ENCODE results near the gene NDUFAF8. TPM values are rescaled to one million over a fixed set of nuclear protein-coding genes. Genes with fewer than 3 reads are reported as not detected.

Gene NDUFAF8
- 38.1 TPM for total RNA-seq

DNA sequence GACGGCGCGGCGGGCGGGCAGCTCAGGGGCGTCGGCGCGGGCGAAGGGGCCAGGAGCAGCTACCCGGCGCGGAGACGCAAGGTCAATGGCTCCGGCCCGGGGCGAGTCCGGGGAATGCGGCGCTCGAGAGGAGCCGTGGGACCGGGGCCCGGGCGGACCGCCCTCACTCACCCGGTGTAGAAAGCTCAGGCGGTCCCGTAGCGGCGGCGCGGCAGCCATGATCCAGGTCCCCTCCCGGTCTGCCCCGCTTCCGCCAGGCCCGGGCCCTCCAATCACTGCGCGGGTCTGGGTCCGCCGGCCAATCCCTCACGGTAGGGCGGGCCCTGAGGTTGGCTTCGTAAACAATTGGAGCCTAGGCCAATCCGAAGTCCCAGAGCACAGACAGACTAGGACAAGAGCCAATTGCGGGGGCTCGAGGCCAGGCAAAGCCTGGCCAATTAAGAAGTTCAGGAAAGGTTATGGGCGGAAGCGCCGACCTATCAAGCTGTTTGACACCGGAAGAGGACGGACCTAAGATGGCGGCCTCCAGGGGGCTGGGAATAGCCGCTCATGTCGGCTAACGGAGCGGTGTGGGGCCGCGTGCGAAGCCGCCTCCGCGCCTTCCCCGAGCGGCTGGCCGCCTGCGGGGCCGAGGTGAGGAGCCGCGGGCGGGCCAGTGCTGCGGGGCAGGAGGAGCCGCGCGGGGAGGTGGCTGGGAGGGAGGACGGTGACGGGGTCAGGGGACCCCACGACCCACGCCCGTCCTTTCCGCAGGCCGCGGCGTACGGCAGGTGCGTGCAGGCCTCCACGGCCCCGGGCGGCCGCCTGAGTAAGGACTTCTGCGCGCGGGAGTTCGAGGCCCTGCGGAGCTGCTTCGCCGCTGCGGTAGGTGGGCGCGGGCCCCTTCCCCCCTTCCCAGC is at the start of gene NDUFAF8, which contains the start of gene TEPSIN:
Gene NDUFAF8 (plus strand): TSS at position 504 of the 899 bp plus-strand sequence. CDS start 46 bp downstream, at position 550.
Gene TEPSIN (minus strand): TSS at position 241 of the 899 bp plus-strand sequence. CDS start 22 bp downstream, at position 219.
- DNase-seq (ENCODE audit: low spot score) = peak; percentile 99

GRCh38 chr17:81189670-81190530 is 49.2 kb upstream of the NDUFAF8 start:
- no peak for DNase-seq (ENCODE audit: low spot score)

DNA sequence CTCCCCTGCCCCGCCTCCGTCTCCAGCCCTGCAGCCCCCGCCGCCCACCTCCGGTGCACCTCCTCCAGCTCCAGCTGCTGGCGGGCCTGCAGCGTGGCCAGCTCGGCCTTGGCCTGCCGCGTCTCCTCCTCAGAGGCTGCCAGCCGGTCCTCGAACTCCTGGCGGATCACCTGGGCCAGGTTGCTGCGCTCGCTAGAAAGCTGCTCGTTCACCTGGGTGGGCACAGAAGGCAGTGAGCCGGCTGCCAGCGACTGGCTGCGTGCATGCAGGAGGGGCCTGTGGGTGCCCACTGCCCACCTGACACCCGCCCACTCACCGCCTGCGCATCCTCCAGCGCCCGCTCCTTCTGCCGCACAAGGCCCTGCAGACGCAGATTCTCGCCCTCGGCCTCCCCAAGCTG is 48.5 kb upstream of the NDUFAF8 start:
- DNase-seq (ENCODE audit: low spot score) = no peak

GRCh38 chr17:81191116-81191515 is 48.0 kb upstream of the NDUFAF8 start:
- DNase-seq (ENCODE audit: low spot score) = no peak

DNA sequence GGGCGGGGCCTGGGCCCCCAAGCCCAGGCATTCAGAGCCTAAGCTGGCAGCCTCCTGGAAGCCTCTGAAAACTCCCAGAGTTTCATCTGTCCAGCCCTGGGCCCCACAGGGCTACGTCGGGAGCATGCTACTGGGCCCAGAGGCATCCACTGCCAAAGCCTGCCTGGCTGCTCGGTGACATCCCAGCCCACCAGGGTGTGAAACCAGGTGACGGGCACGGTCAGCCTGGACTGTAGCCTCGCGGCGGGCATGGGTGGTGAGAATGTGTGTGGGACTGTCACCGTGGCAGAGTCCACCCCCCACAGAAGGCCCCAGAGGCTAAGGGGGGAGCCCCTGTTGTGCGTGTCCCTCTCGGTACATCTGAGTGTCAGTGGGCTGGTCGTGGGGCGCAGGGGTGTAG is 47.5 kb upstream of the NDUFAF8 start:
- no peak for DNase-seq (ENCODE audit: low spot score)

DNA sequence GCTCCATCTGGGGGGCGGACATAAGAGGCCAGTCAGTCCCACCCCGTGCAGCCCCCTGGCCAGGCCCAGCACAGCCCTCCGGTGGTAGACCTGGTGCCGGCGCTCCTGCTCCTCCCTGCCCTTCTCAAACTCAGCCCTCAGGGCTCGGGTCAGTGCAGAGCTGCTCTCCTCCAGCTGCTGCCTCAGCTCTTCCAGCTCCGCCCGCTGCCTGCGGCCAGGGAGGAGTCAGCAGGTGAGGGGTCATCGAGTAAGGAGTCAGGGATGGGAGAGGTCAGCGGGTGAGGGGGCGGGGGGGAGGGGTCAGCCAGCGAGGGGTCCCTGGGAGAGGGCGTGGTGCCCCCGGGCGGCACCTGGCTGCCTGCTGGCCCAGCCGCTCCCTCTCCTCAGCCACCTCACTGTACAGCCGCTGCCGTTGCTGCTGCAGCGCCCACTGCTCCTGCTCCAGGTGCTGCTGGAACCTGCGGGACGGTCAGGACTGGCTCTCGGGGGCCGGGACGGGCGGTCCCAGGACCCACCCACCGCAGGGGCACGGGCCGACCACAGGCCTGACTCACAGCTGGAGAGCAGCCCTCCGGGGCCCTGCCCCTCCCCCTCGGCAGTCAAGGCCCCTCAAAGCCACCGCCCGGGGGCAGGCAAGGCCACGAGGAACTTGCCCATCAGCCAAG is 46.6 kb upstream of the NDUFAF8 start:
- DNase-seq (ENCODE audit: low spot score) = no peak

DNA sequence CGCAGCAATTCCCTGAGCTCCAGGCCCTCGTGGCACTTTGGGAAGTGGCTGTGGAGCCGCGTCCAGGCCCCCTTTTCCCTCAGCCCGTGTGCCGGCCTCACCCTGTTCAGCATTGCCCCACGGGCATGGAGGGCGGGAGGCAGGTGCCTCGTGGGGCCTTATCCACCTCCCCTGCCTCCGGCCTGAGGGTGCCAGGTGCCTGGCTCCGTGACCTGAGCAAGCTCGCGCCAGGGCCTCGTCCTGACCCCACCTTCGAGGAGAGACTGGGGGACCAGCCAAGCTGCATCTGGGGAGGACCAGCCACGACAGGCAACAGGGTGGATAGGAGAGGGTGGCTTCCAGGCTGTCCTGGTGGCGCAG is 46.1 kb upstream of the NDUFAF8 start:
- no peak for DNase-seq (ENCODE audit: low spot score)

DNA sequence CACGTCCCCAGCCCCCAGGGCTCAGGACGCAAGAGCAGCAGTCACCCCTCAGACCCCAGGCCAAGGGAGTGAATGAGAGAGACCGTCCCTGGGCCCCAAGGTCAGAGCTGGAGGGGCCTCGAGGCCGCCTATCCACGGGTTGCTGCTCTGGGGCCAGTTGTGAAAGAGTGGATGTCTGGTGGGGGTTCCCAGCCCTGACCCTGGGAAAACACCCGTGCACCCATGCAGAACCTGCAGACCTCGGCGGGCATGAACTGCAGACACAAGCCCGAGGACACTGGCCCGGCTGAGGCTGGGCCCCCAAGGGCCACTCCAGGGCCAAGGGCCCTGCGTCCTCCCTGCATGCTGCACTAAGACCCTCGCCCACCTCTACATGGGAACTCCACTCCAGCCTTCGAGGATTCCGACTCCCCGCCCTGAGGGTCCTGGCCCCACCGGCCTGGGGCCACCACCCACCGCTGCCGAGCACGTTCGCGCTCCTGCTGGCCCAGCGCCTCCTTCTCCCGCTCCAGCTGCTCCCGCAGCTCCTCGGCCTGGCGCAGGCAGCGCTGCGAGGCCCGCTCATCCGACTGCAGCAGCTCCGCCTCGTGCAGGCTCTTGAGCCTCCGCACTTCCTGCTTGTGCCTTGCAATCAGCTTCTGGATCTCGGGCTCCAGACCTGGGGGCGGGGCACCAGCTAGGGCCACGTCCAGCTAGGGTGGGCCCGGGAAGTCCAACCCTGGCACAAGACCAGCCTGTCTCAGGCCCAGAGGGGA is 45.5 kb upstream of the NDUFAF8 start:
- no peak for DNase-seq (ENCODE audit: low spot score)

GRCh38 chr17:81194225-81194760 is 44.8 kb upstream of the NDUFAF8 start:
- no peak for DNase-seq (ENCODE audit: low spot score)

GRCh38 chr17:81194941-81195901 is 43.9 kb upstream of the NDUFAF8 start:
- DNase-seq (ENCODE audit: low spot score) = no peak

DNA sequence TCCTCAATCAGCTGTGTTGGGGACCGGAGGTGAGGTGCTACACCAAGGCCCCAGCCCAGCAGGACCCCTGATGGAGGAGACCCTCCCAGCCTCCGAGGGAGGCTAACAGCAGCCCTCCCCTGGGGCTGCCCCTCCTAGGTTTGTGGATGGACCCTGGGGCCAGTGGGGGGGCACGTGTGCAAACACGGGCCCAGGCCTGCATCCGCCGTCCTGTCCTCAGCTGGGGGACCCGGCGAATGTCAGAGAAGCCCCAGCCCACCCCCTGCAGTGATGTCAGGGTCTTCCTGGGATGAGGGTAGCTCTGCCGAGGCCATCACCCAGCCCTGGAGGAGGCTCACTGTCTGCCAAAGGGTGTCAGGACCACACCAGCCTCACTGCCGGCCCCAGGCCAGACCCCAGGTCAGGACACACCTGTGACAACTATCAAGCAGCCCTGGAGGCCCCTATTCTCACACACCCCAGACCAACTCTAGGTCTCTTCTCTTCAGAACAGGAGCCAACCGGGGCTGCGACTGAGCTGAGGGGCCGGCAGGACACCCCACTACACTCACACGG is 43.1 kb upstream of the NDUFAF8 start:
- no peak for DNase-seq (ENCODE audit: low spot score)

- no peak for DNase-seq (ENCODE audit: low spot score)
Measured at GRCh38 chr17:81196505-81197408, 42.4 kb upstream of the NDUFAF8 start.

GRCh38 chr17:81197409-81197795 is 41.7 kb upstream of the NDUFAF8 start:
- no peak for DNase-seq (ENCODE audit: low spot score)

DNA sequence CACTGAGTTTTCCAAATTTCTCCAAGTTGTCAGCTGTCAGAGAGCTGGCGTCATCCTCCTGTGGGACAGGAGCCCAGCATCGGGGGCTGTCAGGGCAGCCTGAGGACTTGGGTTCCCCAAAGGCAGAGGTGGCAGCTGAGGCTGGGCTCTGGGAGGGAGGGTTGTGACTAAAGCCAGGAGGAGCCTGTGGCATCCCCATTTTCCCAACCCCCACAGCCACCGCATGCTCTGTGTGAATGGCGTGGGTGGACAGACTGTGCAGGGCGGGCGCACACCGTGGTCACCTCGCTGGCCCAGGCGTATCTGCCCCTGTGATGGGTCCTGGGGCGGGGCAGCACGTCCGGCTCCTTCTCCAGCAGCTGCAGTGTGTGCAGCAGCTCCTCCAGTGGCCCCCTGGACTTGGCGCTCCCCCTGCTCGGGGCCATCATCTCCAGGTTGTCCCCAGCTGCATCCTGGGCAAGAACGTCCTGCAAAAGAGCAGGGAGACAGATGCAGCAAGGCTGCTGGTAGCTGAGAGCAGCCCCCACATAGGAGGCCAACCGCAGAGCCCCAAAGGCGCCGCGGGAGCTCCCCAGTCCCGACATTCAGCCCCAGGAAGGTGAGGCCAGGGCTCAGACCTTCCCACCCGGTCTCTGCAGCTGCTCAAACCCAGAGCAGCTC is 41.2 kb upstream of the NDUFAF8 start:
- DNase-seq (ENCODE audit: low spot score) = no peak

- no peak for DNase-seq (ENCODE audit: low spot score)
Measured at GRCh38 chr17:81198826-81199481, 40.2 kb upstream of the NDUFAF8 start.

GRCh38 chr17:81199482-81199830 is 39.7 kb upstream of the NDUFAF8 start:
- no peak for DNase-seq (ENCODE audit: low spot score)

GRCh38 chr17:81200201-81200600 is 38.9 kb upstream of the NDUFAF8 start:
- DNase-seq (ENCODE audit: low spot score) = no peak

All from mucosa of gallbladder (tissue), 1 donor.